ENCODE results near the gene MAPRE2.
"Not testable (repeated sequence)": the region's sequence is repeated elsewhere in the genome, so short reads cannot be mapped to it uniquely, and the experiment has no call there.

MAPRE2 gene

GRCh38 chr18:35097763-35098162 is 56.5 kb downstream of the MAPRE2 start:
- Histone ChIP-seq H3K9ac (ENCODE audit: low read length in 5 of 5) (no peak overlapping the region), H3K9me3 (ENCODE audit: control insufficient read depth in 5 of 5, low read length in 5 of 5) (no peaks in the 10 kb centered on the region), H3K36me3 (ENCODE audit: control insufficient read depth in 5 of 5, insufficient read depth in 5 of 5, low read length in 5 of 5) (peaks cover 0 to 11% (median 7%) of the 10 kb centered on the region in 5 donors)

GRCh38 chr18:35099911-35100310 is 58.7 kb downstream of the MAPRE2 start:
- H3K4me3 ChIP-seq (ENCODE audit: low read depth in 1 of 5, low read length in 5 of 5) = no peak overlapping the region
- peaks cover 0 to 11% (median 7%) of the 10 kb centered on the region in 5 donors for H3K36me3 ChIP-seq (ENCODE audit: control insufficient read depth in 5 of 5, insufficient read depth in 5 of 5, low read length in 5 of 5)
- no peaks in the 10 kb centered on the region for H3K9me3 ChIP-seq (ENCODE audit: control insufficient read depth in 5 of 5, low read length in 5 of 5)

More at GRCh38 chr18:35097763-35098162, 56.5 kb downstream of the MAPRE2 start:
- no peaks in the 10 kb centered on the region for H3K27me3 ChIP-seq (ENCODE audit: control insufficient read depth in 5 of 5, insufficient read depth in 4 of 5, low read length in 5 of 5)
- H3K4me3 ChIP-seq (ENCODE audit: low read depth in 1 of 5, low read length in 5 of 5) = no peak overlapping the region
- H3K4me1 ChIP-seq (ENCODE audit: control insufficient read depth in 5 of 5, insufficient read depth in 5 of 5, low read length in 5 of 5) = no peaks in the 10 kb centered on the region
- no peak overlapping the region for H3K27ac ChIP-seq (ENCODE audit: low read depth, low read length)

GRCh38 chr18:35104391-35105051 is 63.3 kb downstream of the MAPRE2 start:
- no peak overlapping the region for H3K27ac ChIP-seq (ENCODE audit: low read depth, low read length)
- no peaks in the 10 kb centered on the region for H3K4me1 ChIP-seq (ENCODE audit: control insufficient read depth in 5 of 5, insufficient read depth in 5 of 5, low read length in 5 of 5)
- H3K9ac ChIP-seq (ENCODE audit: low read length in 5 of 5) = no peak overlapping the region
- peaks cover 0 to 7% (median 5%) of the 10 kb centered on the region in 5 donors for H3K36me3 ChIP-seq (ENCODE audit: control insufficient read depth in 5 of 5, insufficient read depth in 5 of 5, low read length in 5 of 5)
- H3K27me3 ChIP-seq (ENCODE audit: control insufficient read depth in 5 of 5, insufficient read depth in 4 of 5, low read length in 5 of 5) = no peaks in the 10 kb centered on the region
- H3K9me3 ChIP-seq (ENCODE audit: control insufficient read depth in 5 of 5, low read length in 5 of 5) = no peaks in the 10 kb centered on the region
- H3K4me3 ChIP-seq (ENCODE audit: low read depth in 1 of 5, low read length in 5 of 5) = no peak overlapping the region

More at GRCh38 chr18:35099911-35100310, 58.7 kb downstream of the MAPRE2 start:
- H3K27me3 ChIP-seq (ENCODE audit: control insufficient read depth in 5 of 5, insufficient read depth in 4 of 5, low read length in 5 of 5) = no peaks in the 10 kb centered on the region
- no peaks in the 10 kb centered on the region for H3K4me1 ChIP-seq (ENCODE audit: control insufficient read depth in 5 of 5, insufficient read depth in 5 of 5, low read length in 5 of 5)
- no peak overlapping the region for H3K9ac ChIP-seq (ENCODE audit: low read length in 5 of 5)
- H3K27ac ChIP-seq (ENCODE audit: low read depth, low read length) = no peak overlapping the region

- peaks cover 0 to 1% (median 0%) of the 10 kb centered on the region in 5 donors for H3K9me3 ChIP-seq (ENCODE audit: control insufficient read depth in 5 of 5, low read length in 5 of 5)
- no peak overlapping the region for H3K9ac ChIP-seq (ENCODE audit: low read length in 5 of 5)
- H3K27me3 ChIP-seq (ENCODE audit: control insufficient read depth in 5 of 5, insufficient read depth in 4 of 5, low read length in 5 of 5) = no peaks in the 10 kb centered on the region
- H3K27ac ChIP-seq (ENCODE audit: low read depth, low read length) = no peak overlapping the region
- no peak overlapping the region for H3K4me3 ChIP-seq (ENCODE audit: low read depth in 1 of 5, low read length in 5 of 5)
- H3K36me3 ChIP-seq (ENCODE audit: control insufficient read depth in 5 of 5, insufficient read depth in 5 of 5, low read length in 5 of 5) = peaks cover 0 to 7% (median 5%) of the 10 kb centered on the region in 5 donors
- no peaks in the 10 kb centered on the region for H3K4me1 ChIP-seq (ENCODE audit: control insufficient read depth in 5 of 5, insufficient read depth in 5 of 5, low read length in 5 of 5)
Observed at GRCh38 chr18:35106013-35106844, 65.0 kb downstream of the MAPRE2 start.

- Histone ChIP-seq H3K4me1 (ENCODE audit: control insufficient read depth in 5 of 5, insufficient read depth in 5 of 5, low read length in 5 of 5) (no peaks in the 10 kb centered on the region), H3K27me3 (ENCODE audit: control insufficient read depth in 5 of 5, insufficient read depth in 4 of 5, low read length in 5 of 5) (no peaks in the 10 kb centered on the region), H3K27ac (ENCODE audit: low read depth, low read length) (no peak overlapping the region)
Observed at GRCh38 chr18:35106845-35107148, 65.6 kb downstream of the MAPRE2 start.

GRCh38 chr18:35107216-35107615 is 66.0 kb downstream of the MAPRE2 start:
- H3K9ac ChIP-seq (ENCODE audit: low read length in 5 of 5) = no peak overlapping the region
- no peaks in the 10 kb centered on the region for H3K27me3 ChIP-seq (ENCODE audit: control insufficient read depth in 5 of 5, insufficient read depth in 4 of 5, low read length in 5 of 5)
- H3K36me3 ChIP-seq (ENCODE audit: control insufficient read depth in 5 of 5, insufficient read depth in 5 of 5, low read length in 5 of 5) = peaks cover 0 to 3% (median under 1%) of the 10 kb centered on the region in 5 donors
- H3K4me3 ChIP-seq (ENCODE audit: low read depth in 1 of 5, low read length in 5 of 5) = no peak overlapping the region
- H3K9me3 ChIP-seq (ENCODE audit: control insufficient read depth in 5 of 5, low read length in 5 of 5) = peaks cover 0 to 5% (median 0%) of the 10 kb centered on the region in 5 donors
- no peaks in the 10 kb centered on the region for H3K4me1 ChIP-seq (ENCODE audit: control insufficient read depth in 5 of 5, insufficient read depth in 5 of 5, low read length in 5 of 5)
- H3K27ac ChIP-seq (ENCODE audit: low read depth, low read length) = no peak overlapping the region

More at GRCh38 chr18:35106845-35107148, 65.6 kb downstream of the MAPRE2 start:
- Histone ChIP-seq H3K9ac (ENCODE audit: low read length in 5 of 5) (no peak overlapping the region), H3K9me3 (ENCODE audit: control insufficient read depth in 5 of 5, low read length in 5 of 5) (peaks cover 0 to 5% (median 0%) of the 10 kb centered on the region in 5 donors), H3K4me3 (ENCODE audit: low read depth in 1 of 5, low read length in 5 of 5) (no peak overlapping the region), H3K36me3 (ENCODE audit: control insufficient read depth in 5 of 5, insufficient read depth in 5 of 5, low read length in 5 of 5) (peaks cover 0 to 7% (median 4%) of the 10 kb centered on the region in 5 donors)

- H3K9me3 ChIP-seq (ENCODE audit: control insufficient read depth in 5 of 5, low read length in 5 of 5) = not testable (repeated sequence)
Observed at GRCh38 chr18:35108088-35108487, 66.9 kb downstream of the MAPRE2 start.

GRCh38 chr18:35110059-35110458 is 68.8 kb downstream of the MAPRE2 start:
- peaks cover 0 to 5% (median 0%) of the 10 kb centered on the region in 5 donors for H3K9me3 ChIP-seq (ENCODE audit: control insufficient read depth in 5 of 5, low read length in 5 of 5)
- H3K27me3 ChIP-seq (ENCODE audit: control insufficient read depth in 5 of 5, insufficient read depth in 4 of 5, low read length in 5 of 5) = no peaks in the 10 kb centered on the region
- peaks cover 0 to 2% (median 0%) of the 10 kb centered on the region in 5 donors for H3K36me3 ChIP-seq (ENCODE audit: control insufficient read depth in 5 of 5, insufficient read depth in 5 of 5, low read length in 5 of 5)
- no peak overlapping the region for H3K9ac ChIP-seq (ENCODE audit: low read length in 5 of 5)
- H3K27ac ChIP-seq (ENCODE audit: low read depth, low read length) = no peak overlapping the region
- H3K4me1 ChIP-seq (ENCODE audit: control insufficient read depth in 5 of 5, insufficient read depth in 5 of 5, low read length in 5 of 5) = no peaks in the 10 kb centered on the region
- no peak overlapping the region for H3K4me3 ChIP-seq (ENCODE audit: low read depth in 1 of 5, low read length in 5 of 5)

More at GRCh38 chr18:35108088-35108487, 66.9 kb downstream of the MAPRE2 start:
- not testable (repeated sequence) for H3K4me3 ChIP-seq (ENCODE audit: low read depth in 1 of 5, low read length in 5 of 5); H3K9ac ChIP-seq (ENCODE audit: low read length in 5 of 5); H3K4me1 ChIP-seq (ENCODE audit: control insufficient read depth in 5 of 5, insufficient read depth in 5 of 5, low read length in 5 of 5); H3K36me3 ChIP-seq (ENCODE audit: control insufficient read depth in 5 of 5, insufficient read depth in 5 of 5, low read length in 5 of 5); H3K27me3 ChIP-seq (ENCODE audit: control insufficient read depth in 5 of 5, insufficient read depth in 4 of 5, low read length in 5 of 5); H3K27ac ChIP-seq (ENCODE audit: low read depth, low read length)

- H3K27ac ChIP-seq (ENCODE audit: low read depth, low read length) = no peak overlapping the region
Observed at GRCh38 chr18:35110554-35111485, 69.6 kb downstream of the MAPRE2 start.

More at GRCh38 chr18:35110554-35111485, 69.6 kb downstream of the MAPRE2 start:
- H3K27me3 ChIP-seq (ENCODE audit: control insufficient read depth in 5 of 5, insufficient read depth in 4 of 5, low read length in 5 of 5) = no peaks in the 10 kb centered on the region
- peaks cover 0 to 2% (median 0%) of the 10 kb centered on the region in 5 donors for H3K36me3 ChIP-seq (ENCODE audit: control insufficient read depth in 5 of 5, insufficient read depth in 5 of 5, low read length in 5 of 5)
- H3K9me3 ChIP-seq (ENCODE audit: control insufficient read depth in 5 of 5, low read length in 5 of 5) = peaks cover 0 to 5% (median 0%) of the 10 kb centered on the region in 5 donors
- H3K9ac ChIP-seq (ENCODE audit: low read length in 5 of 5) = no peak overlapping the region
- no peak overlapping the region for H3K4me3 ChIP-seq (ENCODE audit: low read depth in 1 of 5, low read length in 5 of 5)
- H3K4me1 ChIP-seq (ENCODE audit: control insufficient read depth in 5 of 5, insufficient read depth in 5 of 5, low read length in 5 of 5) = no peaks in the 10 kb centered on the region

Measured in subcutaneous abdominal adipose tissue (tissue), 5 donors.